Measurements from ENCODE around the gene SULT1C3.

The SULT1C3 gene

GRCh38 chr2:108195133-108195439 is 44.7 kb upstream of the SULT1C3 start:
- H3K9me2 ChIP-seq (replicated peaks; ENCODE audit: control insufficient read depth, low read length) = no peaks in the 10 kb centered on the region
- no peak overlapping the region for H3K4me3 ChIP-seq (ENCODE audit: low read length)
- no peaks in the 10 kb centered on the region for H3K4me1 ChIP-seq (ENCODE audit: control insufficient read depth, low read length)
- no peaks in the 10 kb centered on the region for H3K79me2 ChIP-seq (ENCODE audit: control insufficient read depth, low read length)
- no peak for TF ChIP-seq CTCF (IDR thresholded peaks at IDR 0.05; ENCODE audit: low read depth, low read length, poor library complexity, severe bottlenecking)
- TF ChIP-seq EZH2phosphoT487 (IDR thresholded peaks at IDR 0.05; ENCODE audit: borderline replicate concordance, low read length) = no peak
- H4K20me1 ChIP-seq (ENCODE audit: control insufficient read depth, insufficient read depth, low read depth, low read length) = no peaks in the 10 kb centered on the region
- H3F3A ChIP-seq (ENCODE audit: control insufficient read depth, insufficient read depth) = no peaks in the 10 kb centered on the region
- H3K36me3 ChIP-seq (ENCODE audit: control insufficient read depth, low read length) = no peaks in the 10 kb centered on the region
- H3K9me3 ChIP-seq (ENCODE audit: control insufficient read depth, insufficient read depth, low read length) = no peaks in the 10 kb centered on the region
- H3K27me3 ChIP-seq (ENCODE audit: control insufficient read depth, low read length) = no peaks in the 10 kb centered on the region
- H3K4me2 ChIP-seq (ENCODE audit: low read length) = no peak overlapping the region
- H3K27ac ChIP-seq (ENCODE audit: low read depth, low read length) = no peak overlapping the region

GRCh38 chr2:108199726-108200125 is 40.0 kb upstream of the SULT1C3 start:
- Histone ChIP-seq H3K79me2 (ENCODE audit: control insufficient read depth, low read length) (no peaks in the 10 kb centered on the region), H3K4me1 (ENCODE audit: control insufficient read depth, low read length) (no peaks in the 10 kb centered on the region), H3F3A (ENCODE audit: control insufficient read depth, insufficient read depth) (no peaks in the 10 kb centered on the region), H3K36me3 (ENCODE audit: control insufficient read depth, low read length) (no peaks in the 10 kb centered on the region), H3K27me3 (ENCODE audit: control insufficient read depth, low read length) (no peaks in the 10 kb centered on the region), H3K9me2 (replicated peaks; ENCODE audit: control insufficient read depth, low read length) (no peaks in the 10 kb centered on the region), H3K9me3 (ENCODE audit: control insufficient read depth, insufficient read depth, low read length) (no peaks in the 10 kb centered on the region), H3K4me3 (ENCODE audit: low read length) (no peak overlapping the region), H3K27ac (ENCODE audit: low read depth, low read length) (no peak overlapping the region), H3K4me2 (ENCODE audit: low read length) (no peak overlapping the region), H4K20me1 (ENCODE audit: control insufficient read depth, insufficient read depth, low read depth, low read length) (no peaks in the 10 kb centered on the region)
- no peak for TF ChIP-seq CTCF (IDR thresholded peaks at IDR 0.05; ENCODE audit: low read depth, low read length, poor library complexity, severe bottlenecking)
- no peak for TF ChIP-seq EZH2phosphoT487 (IDR thresholded peaks at IDR 0.05; ENCODE audit: borderline replicate concordance, low read length)

- Histone ChIP-seq H3K27me3 (ENCODE audit: control insufficient read depth, low read length) (no peaks in the 10 kb centered on the region), H4K20me1 (ENCODE audit: control insufficient read depth, insufficient read depth, low read depth, low read length) (no peaks in the 10 kb centered on the region), H3K9me2 (replicated peaks; ENCODE audit: control insufficient read depth, low read length) (no peaks in the 10 kb centered on the region), H3K4me3 (ENCODE audit: low read length) (no peak overlapping the region), H3K36me3 (ENCODE audit: control insufficient read depth, low read length) (no peaks in the 10 kb centered on the region), H3K4me1 (ENCODE audit: control insufficient read depth, low read length) (no peaks in the 10 kb centered on the region), H3K79me2 (ENCODE audit: control insufficient read depth, low read length) (no peaks in the 10 kb centered on the region), H3K9me3 (ENCODE audit: control insufficient read depth, insufficient read depth, low read length) (no peaks in the 10 kb centered on the region), H3K27ac (ENCODE audit: low read depth, low read length) (no peak overlapping the region), H3K4me2 (ENCODE audit: low read length) (no peak overlapping the region), H3F3A (ENCODE audit: control insufficient read depth, insufficient read depth) (no peaks in the 10 kb centered on the region)
- TF ChIP-seq CTCF (IDR thresholded peaks at IDR 0.05; ENCODE audit: low read depth, low read length, poor library complexity, severe bottlenecking) (no peak), EZH2phosphoT487 (IDR thresholded peaks at IDR 0.05; ENCODE audit: borderline replicate concordance, low read length) (no peak)
Observed at GRCh38 chr2:108200569-108200968, 39.2 kb upstream of the SULT1C3 start.

GRCh38 chr2:108212671-108213070 is 27.1 kb upstream of the SULT1C3 start:
- no peaks in the 10 kb centered on the region for H3K79me2 ChIP-seq (ENCODE audit: control insufficient read depth, low read length)
- H3K9me3 ChIP-seq (ENCODE audit: control insufficient read depth, insufficient read depth, low read length) = no peaks in the 10 kb centered on the region
- no peak overlapping the region for H3K27ac ChIP-seq (ENCODE audit: low read depth, low read length)
- no peak overlapping the region for H3K4me2 ChIP-seq (ENCODE audit: low read length)
- no peaks in the 10 kb centered on the region for H4K20me1 ChIP-seq (ENCODE audit: control insufficient read depth, insufficient read depth, low read depth, low read length)
- TF ChIP-seq CTCF (IDR thresholded peaks at IDR 0.05; ENCODE audit: low read depth, low read length, poor library complexity, severe bottlenecking) = no peak
- no peak for TF ChIP-seq EZH2phosphoT487 (IDR thresholded peaks at IDR 0.05; ENCODE audit: borderline replicate concordance, low read length)
- no peaks in the 10 kb centered on the region for H3K27me3 ChIP-seq (ENCODE audit: control insufficient read depth, low read length)
- no peaks in the 10 kb centered on the region for H3K36me3 ChIP-seq (ENCODE audit: control insufficient read depth, low read length)
- H3K9me2 ChIP-seq (replicated peaks; ENCODE audit: control insufficient read depth, low read length) = no peaks in the 10 kb centered on the region
- H3K4me1 ChIP-seq (ENCODE audit: control insufficient read depth, low read length) = no peaks in the 10 kb centered on the region
- H3K4me3 ChIP-seq (ENCODE audit: low read length) = no peak overlapping the region
- no peaks in the 10 kb centered on the region for H3F3A ChIP-seq (ENCODE audit: control insufficient read depth, insufficient read depth)
